ENCODE measurements around the gene CHRM4. TPM values are rescaled to one million over a fixed set of nuclear protein-coding genes. Genes with fewer than 3 reads are reported as not detected.
A peak's percentile ranks its signal among the peaks of the same experiment; 100 is the strongest.

The CHRM4 gene
- total RNA-seq, 2 donors from 2014 or later, result 0.75 to 0.81 TPM

GRCh38 chr11:46391186-46391577, 394 bp downstream of the CHRM4 start:
- Mint-ChIP-seq H3K27me3 (peaks cover 29% of the 10 kb centered on the region in 2 donors), H3K4me3 (no peak overlapping the region), H3K36me3 (no peaks in the 10 kb centered on the region), H3K4me1 (ENCODE audit: low read depth in 2 of 2) (peaks cover 17 to 30% of the 10 kb centered on the region in 2 donors), H3K9me3 (no peaks in the 10 kb centered on the region), H3K27ac (no peak overlapping the region)
- DNase-seq (ENCODE audit: low spot score), result no peak
- ATAC-seq, result no peak

DNA sequence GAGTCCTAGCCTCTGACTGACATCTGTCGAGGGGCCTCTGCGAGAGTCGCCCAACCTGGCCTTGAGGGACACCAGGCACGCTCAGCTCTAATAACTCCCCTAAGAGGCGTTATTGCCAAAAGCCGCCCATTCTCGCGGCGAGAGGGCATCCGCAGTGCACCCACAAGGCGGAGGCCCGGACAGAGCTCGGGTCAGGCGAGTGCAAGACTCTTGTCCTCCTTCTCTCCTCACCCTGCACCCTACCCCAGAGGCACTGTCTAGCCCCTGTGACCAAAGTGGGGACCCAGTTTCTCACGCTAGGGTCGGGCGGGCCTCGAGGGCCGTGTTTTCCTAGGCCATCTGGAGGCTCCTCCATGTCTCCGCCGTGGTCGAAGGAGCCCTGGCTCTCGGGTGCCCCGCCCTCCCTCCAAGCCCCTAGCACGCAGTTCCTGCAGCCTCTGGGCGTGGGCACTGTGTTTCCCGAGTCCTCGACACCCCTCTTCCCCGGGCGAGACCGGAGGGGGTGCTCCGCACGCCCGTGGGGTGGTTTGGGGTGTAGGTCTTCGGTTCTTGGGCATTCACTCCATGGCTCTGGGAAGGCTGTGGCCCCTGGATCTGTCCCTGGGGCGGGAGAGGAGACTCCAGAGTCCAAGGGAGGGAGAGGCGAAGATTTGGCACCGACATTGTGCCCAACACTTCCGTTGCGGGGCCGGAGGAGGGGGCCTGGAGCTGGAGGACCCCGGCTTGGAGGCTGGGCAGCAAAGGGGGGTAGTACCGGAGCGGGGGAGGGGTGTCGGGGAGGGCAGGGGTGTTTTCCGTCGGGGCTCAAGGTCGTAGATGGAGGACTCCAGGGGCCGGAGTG, 1.0 kb downstream of the CHRM4 start:
- DNase-seq (ENCODE audit: low spot score) (no peak), ATAC-seq (no peak)
- Mint-ChIP-seq H3K27ac (no peak overlapping the region), H3K4me3 (peak overlapping the region; percentile 60), H3K4me1 (ENCODE audit: low read depth in 2 of 2) (peaks cover 18 to 33% of the 10 kb centered on the region in 2 donors), H3K36me3 (no peaks in the 10 kb centered on the region), H3K27me3 (peaks cover 33 to 35% of the 10 kb centered on the region in 2 donors), H3K9me3 (no peaks in the 10 kb centered on the region)

DNA sequence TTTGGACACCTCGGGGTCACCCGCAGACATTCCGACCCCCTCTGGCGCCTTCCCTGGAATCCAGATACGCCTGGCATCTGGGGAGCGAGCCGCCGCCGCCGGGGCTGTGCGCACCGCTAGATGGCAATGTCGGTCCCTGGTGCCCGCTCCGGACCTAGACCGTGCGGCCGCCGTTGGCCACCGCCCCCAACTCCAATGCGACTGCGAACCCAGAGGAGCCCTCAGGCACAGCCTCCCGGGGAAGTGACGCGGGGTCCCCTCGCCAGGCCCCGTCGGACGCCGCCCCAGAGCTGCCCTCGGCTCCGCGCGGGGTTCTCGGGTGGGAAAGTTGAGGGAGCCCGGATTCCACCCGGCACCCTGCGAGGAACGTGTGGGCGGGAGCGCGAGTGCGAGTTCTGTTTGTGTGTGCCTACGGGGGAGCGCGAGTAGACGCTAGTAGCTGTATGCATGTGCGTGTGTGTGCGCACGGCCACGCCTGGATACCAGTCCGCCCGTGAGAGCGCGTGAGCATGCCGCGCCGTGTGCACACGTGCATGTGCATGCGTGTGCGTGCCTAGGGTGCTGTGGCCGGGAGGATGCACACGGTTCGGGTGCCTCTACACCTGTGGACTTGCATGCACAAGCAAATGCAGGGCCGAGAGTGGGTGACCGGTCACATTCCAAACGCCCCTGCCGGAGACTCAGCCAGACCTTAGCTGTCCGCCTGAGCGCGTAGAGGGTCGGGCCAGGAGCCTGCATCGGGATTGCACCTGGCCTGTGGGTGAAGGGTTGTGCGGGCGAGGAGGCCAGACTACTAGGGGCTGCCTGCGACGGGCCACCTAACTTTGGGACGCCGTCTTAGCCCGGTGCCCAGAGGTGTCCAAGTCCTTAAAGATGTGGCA, 1.9 kb downstream of the CHRM4 start:
- H3K27ac Mint-ChIP-seq, result no peak overlapping the region
- H3K4me1 Mint-ChIP-seq (ENCODE audit: low read depth in 2 of 2), result peaks cover 18 to 33% of the 10 kb centered on the region in 2 donors
- H3K4me3 Mint-ChIP-seq, result peak overlapping the region; percentile 60
- ATAC-seq, result peak; percentile 67 to 70
- H3K27me3 Mint-ChIP-seq, result peaks cover 33 to 35% of the 10 kb centered on the region in 2 donors
- no peaks in the 10 kb centered on the region for H3K36me3 Mint-ChIP-seq
- H3K9me3 Mint-ChIP-seq, result no peaks in the 10 kb centered on the region
- DNase-seq (ENCODE audit: low spot score), result peak; percentile 73

GRCh38 chr11:46388619-46389449, 2.7 kb downstream of the CHRM4 start:
- no peak for ATAC-seq
- Mint-ChIP-seq H3K4me3 (peak overlapping the region; percentile 60), H3K9me3 (no peaks in the 10 kb centered on the region), H3K4me1 (ENCODE audit: low read depth in 2 of 2) (peaks cover 18 to 33% of the 10 kb centered on the region in 2 donors), H3K27me3 (peaks cover 33 to 35% of the 10 kb centered on the region in 2 donors), H3K27ac (no peak overlapping the region), H3K36me3 (no peaks in the 10 kb centered on the region)
- DNase-seq (ENCODE audit: low spot score), result no peak

GRCh38 chr11:46387919-46388618, 3.5 kb downstream of the CHRM4 start:
- H3K4me1 Mint-ChIP-seq (ENCODE audit: low read depth in 2 of 2), result peaks cover 13 to 31% of the 10 kb centered on the region in 2 donors
- H3K4me3 Mint-ChIP-seq, result peak overlapping the region; percentile 12
- H3K9me3 Mint-ChIP-seq, result no peaks in the 10 kb centered on the region
- no peaks in the 10 kb centered on the region for H3K36me3 Mint-ChIP-seq
- ATAC-seq (peak in 1 of 2 donors; percentile 8), DNase-seq (ENCODE audit: low spot score) (no peak)
- H3K27ac Mint-ChIP-seq, result no peak overlapping the region
- peaks cover 33 to 35% of the 10 kb centered on the region in 2 donors for H3K27me3 Mint-ChIP-seq

DNA sequence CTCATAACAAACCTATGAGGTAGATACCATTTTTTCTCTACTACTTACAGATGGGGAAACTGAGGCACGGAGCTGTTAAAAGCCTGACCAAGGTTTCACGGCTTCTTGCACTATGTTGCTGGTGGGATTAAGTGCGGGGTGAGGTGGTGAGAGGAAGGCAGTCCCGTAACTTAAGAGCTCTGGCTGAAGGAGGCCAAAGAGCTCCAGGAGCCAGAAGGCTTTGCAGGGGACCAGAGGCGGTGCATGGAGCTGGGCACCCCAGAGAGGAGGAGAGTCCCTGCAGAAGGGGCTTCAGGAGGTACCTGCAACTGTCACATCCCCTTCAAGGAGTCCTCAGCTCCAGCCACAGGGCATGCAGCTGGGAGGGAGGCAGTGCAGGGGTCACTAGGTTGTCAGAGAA, 4.1 kb downstream of the CHRM4 start:
- Mint-ChIP-seq H3K27ac (no peak overlapping the region), H3K36me3 (no peaks in the 10 kb centered on the region), H3K27me3 (peaks cover 27 to 31% of the 10 kb centered on the region in 2 donors), H3K9me3 (no peaks in the 10 kb centered on the region), H3K4me3 (no peak overlapping the region), H3K4me1 (ENCODE audit: low read depth in 2 of 2) (peaks cover 7 to 25% of the 10 kb centered on the region in 2 donors)
- DNase-seq (ENCODE audit: low spot score) (no peak), ATAC-seq (no peak)

DNA sequence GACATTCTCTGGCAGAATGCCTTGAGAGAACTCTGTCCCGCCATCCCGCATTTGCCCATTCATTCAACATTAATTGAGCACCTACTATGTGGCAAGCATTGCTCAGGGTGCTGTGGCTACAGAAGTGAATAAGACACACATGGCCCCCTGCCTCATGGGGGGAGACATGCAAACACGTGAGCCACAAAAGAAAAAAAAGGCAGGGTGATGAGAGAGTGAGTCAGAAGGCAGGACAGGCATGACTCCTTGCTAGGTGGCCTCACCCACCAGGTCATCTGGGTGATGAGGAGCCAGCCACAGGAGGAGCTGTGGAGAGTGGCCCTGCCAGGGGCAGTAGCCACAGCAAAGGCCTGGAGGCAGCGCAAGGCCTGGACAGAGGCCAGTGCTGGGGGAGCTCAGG, 4.9 kb downstream of the CHRM4 start:
- Mint-ChIP-seq H3K36me3 (no peaks in the 10 kb centered on the region), H3K4me3 (no peak overlapping the region), H3K9me3 (no peaks in the 10 kb centered on the region), H3K27me3 (peaks cover 27 to 35% of the 10 kb centered on the region in 2 donors), H3K4me1 (ENCODE audit: low read depth in 2 of 2) (peaks cover 6 to 29% of the 10 kb centered on the region in 2 donors), H3K27ac (no peak overlapping the region)
- DNase-seq (ENCODE audit: low spot score), result no peak
- no peak for ATAC-seq

DNA sequence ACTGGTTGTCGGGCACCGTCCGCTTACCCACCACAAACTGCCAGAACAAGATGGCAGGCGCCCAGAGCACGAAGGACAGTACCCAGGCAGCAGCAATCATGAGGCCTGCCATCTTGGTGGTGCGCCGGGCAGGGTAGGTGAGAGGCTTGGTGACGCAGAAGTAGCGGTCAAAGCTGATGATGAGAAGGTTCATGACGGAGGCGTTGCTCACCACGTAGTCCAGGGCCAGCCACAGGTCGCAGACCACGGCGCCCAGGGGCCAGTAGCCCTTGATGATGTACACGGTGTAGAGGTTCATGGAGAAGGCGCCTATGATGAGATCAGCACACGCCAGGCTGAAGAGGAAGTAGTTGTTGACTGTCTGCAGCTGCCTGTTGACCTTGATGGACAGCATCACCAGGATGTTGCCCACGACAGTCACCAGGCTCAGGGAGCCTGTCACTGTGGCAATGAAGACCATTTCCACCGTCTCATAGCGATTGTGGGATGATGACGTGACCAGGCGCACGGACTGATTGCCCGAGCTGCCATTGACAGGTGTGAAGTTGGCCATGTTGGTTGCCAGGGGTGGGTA, 5.5 kb downstream of the CHRM4 start:
- DNase-seq (ENCODE audit: low spot score) (no peak), ATAC-seq (no peak)
- peaks cover 6 to 29% of the 10 kb centered on the region in 2 donors for H3K4me1 Mint-ChIP-seq (ENCODE audit: low read depth in 2 of 2)
- H3K27me3 Mint-ChIP-seq, result peaks cover 27 to 35% of the 10 kb centered on the region in 2 donors
- H3K27ac Mint-ChIP-seq, result no peak overlapping the region
- no peaks in the 10 kb centered on the region for H3K36me3 Mint-ChIP-seq
- H3K4me3 Mint-ChIP-seq, result no peak overlapping the region
- H3K9me3 Mint-ChIP-seq, result no peaks in the 10 kb centered on the region

GRCh38 chr11:46385169-46386004, 6.2 kb downstream of the CHRM4 start:
- peaks cover 6 to 31% of the 10 kb centered on the region in 2 donors for H3K4me1 Mint-ChIP-seq (ENCODE audit: low read depth in 2 of 2)
- peaks cover 27 to 35% of the 10 kb centered on the region in 2 donors for H3K27me3 Mint-ChIP-seq
- H3K36me3 Mint-ChIP-seq, result no peaks in the 10 kb centered on the region
- no peak overlapping the region for H3K27ac Mint-ChIP-seq
- ATAC-seq (no peak), DNase-seq (ENCODE audit: low spot score) (no peak)
- no peak overlapping the region for H3K4me3 Mint-ChIP-seq
- H3K9me3 Mint-ChIP-seq, result no peaks in the 10 kb centered on the region

- no peaks in the 10 kb centered on the region for H3K9me3 Mint-ChIP-seq
- H3K4me1 Mint-ChIP-seq (ENCODE audit: low read depth in 2 of 2), result peaks cover 10 to 28% of the 10 kb centered on the region in 2 donors
- peaks cover 27 to 29% of the 10 kb centered on the region in 2 donors for H3K27me3 Mint-ChIP-seq
- no peak overlapping the region for H3K27ac Mint-ChIP-seq
- H3K4me3 Mint-ChIP-seq, result no peak overlapping the region
- DNase-seq (ENCODE audit: low spot score) (no peak), ATAC-seq (no peak)
- no peaks in the 10 kb centered on the region for H3K36me3 Mint-ChIP-seq
Measured at GRCh38 chr11:46383974-46384701, 7.4 kb downstream of the CHRM4 start.

DNA sequence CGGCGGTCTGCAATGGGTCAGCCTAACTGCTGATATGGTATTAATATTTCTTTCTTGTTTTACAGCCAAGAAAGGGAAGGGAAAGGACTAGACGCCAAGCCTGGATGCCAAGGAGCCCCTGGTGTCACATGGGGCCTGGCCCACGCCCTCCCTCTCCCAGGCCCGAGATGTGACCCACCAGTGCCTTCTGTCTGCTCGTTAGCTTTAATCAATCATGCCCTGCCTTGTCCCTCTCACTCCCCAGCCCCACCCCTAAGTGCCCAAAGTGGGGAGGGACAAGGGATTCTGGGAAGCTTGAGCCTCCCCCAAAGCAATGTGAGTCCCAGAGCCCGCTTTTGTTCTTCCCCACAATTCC, 8.2 kb downstream of the CHRM4 start:
- no peaks in the 10 kb centered on the region for H3K36me3 Mint-ChIP-seq

More for the DNA sequence above, 8.2 kb downstream of the CHRM4 start:
- DNase-seq (ENCODE audit: low spot score) (no peak), ATAC-seq (no peak)
- H3K4me1 Mint-ChIP-seq (ENCODE audit: low read depth in 2 of 2), result peaks cover 11 to 28% of the 10 kb centered on the region in 2 donors
- H3K27ac Mint-ChIP-seq, result no peak overlapping the region
- no peaks in the 10 kb centered on the region for H3K9me3 Mint-ChIP-seq
- H3K27me3 Mint-ChIP-seq, result peaks cover 24 to 27% of the 10 kb centered on the region in 2 donors
- H3K4me3 Mint-ChIP-seq, result no peak overlapping the region

All from natural killer cell treated with Interleukin-12 subunit alpha and Interleukin-12 subunit beta and Interleukin-15 and Interleukin-18, amount 100 ng/mL, for 72 hours (primary cell).